IPS-15b (cell line): ENCODE data around the gene LIN37.
A peak's percentile ranks its signal among the peaks of the same experiment; 100 is the strongest.
"Not testable (repeated sequence)": the region's sequence is repeated elsewhere in the genome, so short reads cannot be mapped to it uniquely, and the experiment has no call there.

ENCODE experiments used
- H3K27me3 ChIP-seq: one replicate; pipeline ENCODE4 v1.6.1; 2013; ENCODE audit warnings: low read length; ENCODE audit not compliant: control insufficient read depth, insufficient read depth
- H3K36me3 ChIP-seq: one replicate; pipeline ENCODE4 v1.6.1; 2013; ENCODE audit warnings: low read length; ENCODE audit not compliant: control insufficient read depth, insufficient read depth
- H3K4me1 ChIP-seq: one replicate; pipeline ENCODE4 v1.6.1; 2013; ENCODE audit warnings: mild to moderate bottlenecking, low read length; ENCODE audit not compliant: control insufficient read depth, insufficient read depth
- H3K4me3 ChIP-seq: one replicate; pipeline ENCODE4 v1.5.1; 2013; ENCODE audit warnings: low read depth, low read length
- H3K9ac ChIP-seq: one replicate; pipeline ENCODE4 v1.6.1; 2013; ENCODE audit warnings: low read depth, mild to moderate bottlenecking, low read length
- H3K9me3 ChIP-seq: one replicate; pipeline ENCODE4 v1.6.1; 2013; ENCODE audit warnings: mild to moderate bottlenecking, low read length; ENCODE audit not compliant: control insufficient read depth, insufficient read depth

The LIN37 gene

GRCh38 chr19:35760711-35761349 is 12.5 kb downstream of the LIN37 start:
- H3K4me3 ChIP-seq = no peak overlapping the region
- H3K9me3 ChIP-seq = no peaks in the 10 kb centered on the region

DNA sequence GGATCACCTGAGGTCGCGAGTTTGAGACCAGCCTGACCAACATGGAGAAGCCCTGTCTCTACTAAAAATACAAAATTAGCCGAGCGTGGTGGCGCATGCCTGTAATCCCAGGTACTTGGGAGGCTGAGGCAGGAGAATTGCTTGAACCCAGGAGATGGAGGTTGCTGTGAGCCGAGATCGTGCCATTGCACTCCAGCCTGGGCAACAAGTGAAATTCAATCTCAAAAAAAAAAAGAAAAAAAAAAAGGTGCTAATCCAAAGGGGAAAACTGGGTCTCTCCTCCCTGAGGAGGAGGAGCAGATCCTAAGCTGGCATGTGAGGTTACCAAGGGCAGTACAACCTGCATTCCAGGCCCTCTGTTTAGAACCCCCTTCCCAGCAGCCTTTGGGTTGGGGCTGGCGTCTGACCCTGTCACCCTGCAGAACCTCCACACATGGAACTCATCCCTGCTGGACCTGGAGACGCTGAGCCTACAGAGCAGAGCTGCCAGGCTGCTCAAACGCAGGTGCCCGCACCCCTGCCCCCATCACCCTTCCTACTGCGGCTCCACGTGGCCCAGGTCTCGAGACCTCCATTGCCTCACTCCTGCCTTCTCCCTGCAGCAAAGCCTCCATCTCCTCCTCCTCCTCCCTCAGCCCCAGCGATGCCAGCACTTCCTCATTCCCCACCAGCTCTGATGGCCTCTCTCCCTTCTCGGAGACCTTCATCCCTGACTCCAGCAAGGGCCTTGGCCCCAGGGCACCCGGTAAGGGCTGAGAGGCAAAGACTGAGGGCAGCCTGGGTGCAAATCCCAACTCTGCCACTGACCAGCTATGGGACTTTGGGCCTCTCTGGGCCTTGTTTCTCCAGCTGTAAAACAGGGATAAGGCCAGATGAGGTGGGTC is 16.3 kb downstream of the LIN37 start:
- Histone ChIP-seq H3K27me3 (no peaks in the 10 kb centered on the region), H3K4me1 (no peaks in the 10 kb centered on the region), H3K9me3 (no peaks in the 10 kb centered on the region), H3K36me3 (peaks cover 9% of the 10 kb centered on the region), H3K9ac (no peak overlapping the region), H3K4me3 (no peak overlapping the region)

More at GRCh38 chr19:35760711-35761349, 12.5 kb downstream of the LIN37 start:
- H3K9ac ChIP-seq = no peak overlapping the region
- H3K27me3 ChIP-seq = peaks cover 9% of the 10 kb centered on the region
- peaks cover 10% of the 10 kb centered on the region for H3K36me3 ChIP-seq
- peaks cover 2% of the 10 kb centered on the region for H3K4me1 ChIP-seq

GRCh38 chr19:35766571-35767104 is 18.3 kb downstream of the LIN37 start:
- Histone ChIP-seq H3K4me3 (no peak overlapping the region), H3K9me3 (no peaks in the 10 kb centered on the region), H3K27me3 (no peaks in the 10 kb centered on the region), H3K4me1 (no peaks in the 10 kb centered on the region), H3K36me3 (peaks cover 5% of the 10 kb centered on the region), H3K9ac (no peak overlapping the region)

GRCh38 chr19:35767288-35768081 is 19.1 kb downstream of the LIN37 start:
- Histone ChIP-seq H3K36me3 (no peaks in the 10 kb centered on the region), H3K9ac (no peak overlapping the region), H3K4me1 (no peaks in the 10 kb centered on the region), H3K9me3 (no peaks in the 10 kb centered on the region), H3K4me3 (peak overlapping the region; percentile 22), H3K27me3 (no peaks in the 10 kb centered on the region)

- no peaks in the 10 kb centered on the region for H3K36me3 ChIP-seq
- H3K4me3 ChIP-seq = no peak overlapping the region
- no peak overlapping the region for H3K9ac ChIP-seq
These were observed 19.7 kb downstream of the LIN37 start for GRCh38 chr19:35768082-35768421.

GRCh38 chr19:35772362-35772761 is 24.0 kb downstream of the LIN37 start:
- peaks cover 15% of the 10 kb centered on the region for H3K27me3 ChIP-seq
- not testable (repeated sequence) for H3K9me3 ChIP-seq, H3K36me3 ChIP-seq, H3K4me1 ChIP-seq, H3K4me3 ChIP-seq, H3K9ac ChIP-seq

More at GRCh38 chr19:35768082-35768421, 19.7 kb downstream of the LIN37 start:
- Histone ChIP-seq H3K27me3 (peaks cover 2% of the 10 kb centered on the region), H3K4me1 (no peaks in the 10 kb centered on the region), H3K9me3 (no peaks in the 10 kb centered on the region)

DNA sequence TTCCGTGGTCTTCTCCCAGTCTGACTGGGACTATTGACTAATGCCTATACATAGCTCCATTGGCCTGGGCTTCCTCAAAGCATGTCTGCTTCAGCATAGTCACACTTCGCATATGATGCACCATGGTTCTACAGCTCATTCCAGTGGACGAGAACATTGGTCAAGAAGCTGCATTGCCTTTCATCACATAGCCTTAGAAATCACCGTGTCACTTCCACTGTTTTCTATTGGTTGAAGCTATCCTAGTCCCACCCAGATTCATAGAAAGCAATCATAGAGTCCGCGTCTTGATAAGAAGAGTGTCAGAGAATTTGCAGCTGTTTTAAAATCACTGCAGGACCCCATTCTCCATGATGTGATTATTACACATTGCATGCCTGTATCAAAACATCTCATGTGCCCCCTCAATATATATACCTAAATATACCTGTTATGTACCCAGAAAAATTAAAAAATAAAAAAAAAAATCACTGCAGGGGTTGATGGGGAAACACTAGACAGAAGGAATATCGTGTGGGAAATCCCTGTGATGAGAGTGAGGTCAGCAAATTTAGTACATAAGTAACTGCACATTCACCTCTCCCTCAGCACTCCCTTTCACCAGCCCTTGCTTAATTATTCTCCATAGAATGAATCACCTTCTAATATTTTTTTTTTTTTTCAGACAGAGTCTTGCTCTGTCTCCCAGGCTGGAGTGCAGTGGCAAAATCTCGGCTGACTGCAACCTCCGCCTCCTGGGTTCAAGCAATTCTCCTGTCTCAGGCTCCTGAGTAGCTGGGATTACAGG is 24.8 kb downstream of the LIN37 start:
- Histone ChIP-seq H3K27me3 (peaks cover 20% of the 10 kb centered on the region), H3K4me1 (peaks cover 8% of the 10 kb centered on the region)

DNA sequence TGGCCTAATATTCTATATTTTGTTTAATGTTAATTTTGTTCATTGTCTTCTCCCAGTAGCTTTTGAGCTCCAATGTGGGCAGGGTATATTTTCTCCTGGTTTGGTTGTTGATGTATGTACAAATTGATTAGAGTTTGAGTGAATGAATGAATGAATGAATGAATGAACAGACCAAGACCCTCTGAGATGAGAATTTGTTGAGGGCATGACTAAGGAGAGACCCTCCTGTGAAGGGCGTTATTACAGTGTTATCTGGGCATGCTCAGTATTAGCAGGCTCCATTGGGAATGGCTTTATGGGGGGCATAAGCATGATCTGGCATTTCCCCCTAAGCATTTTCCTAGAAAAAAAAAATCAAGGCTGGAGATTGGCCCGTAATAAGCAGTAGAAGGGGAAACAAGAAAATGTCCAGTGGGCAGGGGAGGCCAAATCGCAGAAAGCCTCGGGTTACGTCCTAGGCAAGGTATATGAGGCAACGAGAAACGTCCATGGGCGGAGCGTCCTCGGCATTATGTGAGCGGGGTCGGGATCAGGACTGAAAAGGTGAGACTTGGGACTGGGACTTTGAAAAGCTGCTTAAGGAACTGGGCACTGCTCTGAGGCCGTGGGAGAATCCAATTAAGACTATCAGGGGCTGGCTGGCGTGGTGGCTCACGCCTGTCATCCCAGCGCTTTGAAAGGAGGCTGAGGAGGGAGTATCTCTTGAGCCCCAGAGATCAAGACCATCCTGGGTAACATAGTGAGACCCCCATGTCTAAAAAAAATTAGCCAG is 26.1 kb downstream of the LIN37 start:
- H3K36me3 ChIP-seq = no peaks in the 10 kb centered on the region
- no peak overlapping the region for H3K9ac ChIP-seq
- H3K4me3 ChIP-seq = peak overlapping the region; percentile 8
- no peaks in the 10 kb centered on the region for H3K9me3 ChIP-seq
- H3K27me3 ChIP-seq = peaks cover 20% of the 10 kb centered on the region
- H3K4me1 ChIP-seq = peaks cover 8% of the 10 kb centered on the region

More for the DNA sequence above, 24.8 kb downstream of the LIN37 start:
- Histone ChIP-seq H3K36me3 (no peaks in the 10 kb centered on the region), H3K4me3 (no peak overlapping the region), H3K9me3 (no peaks in the 10 kb centered on the region), H3K9ac (no peak overlapping the region)

DNA sequence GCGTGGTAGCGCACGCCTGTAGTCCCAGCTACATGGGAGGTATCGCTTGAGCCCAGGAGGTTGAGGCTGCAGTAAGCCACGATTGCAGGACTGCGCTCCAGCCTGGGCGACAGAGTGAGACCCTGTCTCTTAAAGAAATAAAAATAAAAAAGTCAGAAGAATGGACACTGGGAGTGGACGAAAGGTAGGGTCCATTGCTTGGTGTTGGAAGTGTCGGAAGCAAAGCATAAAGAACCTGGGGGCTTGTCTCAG is 26.6 kb downstream of the LIN37 start:
- Histone ChIP-seq H3K9me3 (no peaks in the 10 kb centered on the region), H3K4me3 (peak overlapping the region; percentile 8), H3K9ac (no peak overlapping the region), H3K27me3 (peaks cover 20% of the 10 kb centered on the region), H3K4me1 (peaks cover 8% of the 10 kb centered on the region), H3K36me3 (no peaks in the 10 kb centered on the region)

- no peaks in the 10 kb centered on the region for H3K36me3 ChIP-seq
- peaks cover 8% of the 10 kb centered on the region for H3K4me1 ChIP-seq
- no peak within 1 kb of the TSS for H3K9ac ChIP-seq
- peak within 1 kb of the TSS; percentile 55 for H3K4me3 ChIP-seq
- H3K9me3 ChIP-seq = no peaks in the 10 kb centered on the region
- peaks cover 20% of the 10 kb centered on the region for H3K27me3 ChIP-seq
These were observed 27.1 kb downstream of the LIN37 start, which contains the start of gene ARHGAP33 for GRCh38 chr19:35775298-35776101. ARHGAP33 (plus strand) TSS chr19:35775564; CDS start chr19:35775659, 95 bp downstream.
